HL-60/S4 treated with retinoic acid at 250 ng/mL for 4 days and 3 days (cell line): ENCODE data around the gene CMTM2.
"Not testable (repeated sequence)": the region's sequence is repeated elsewhere in the genome, so short reads cannot be mapped to it uniquely, and the experiment has no call there.

ENCODE experiments used
- in situ Hi-C: fragments of 300-500 bp; cut with MboI; formaldehyde crosslinking; loops from 2 replicates; pipeline ENCODE4 v1.7.0; 2022; ENCODE audit warnings: low sequenced_read_pairs

CMTM2 gene

DNA sequence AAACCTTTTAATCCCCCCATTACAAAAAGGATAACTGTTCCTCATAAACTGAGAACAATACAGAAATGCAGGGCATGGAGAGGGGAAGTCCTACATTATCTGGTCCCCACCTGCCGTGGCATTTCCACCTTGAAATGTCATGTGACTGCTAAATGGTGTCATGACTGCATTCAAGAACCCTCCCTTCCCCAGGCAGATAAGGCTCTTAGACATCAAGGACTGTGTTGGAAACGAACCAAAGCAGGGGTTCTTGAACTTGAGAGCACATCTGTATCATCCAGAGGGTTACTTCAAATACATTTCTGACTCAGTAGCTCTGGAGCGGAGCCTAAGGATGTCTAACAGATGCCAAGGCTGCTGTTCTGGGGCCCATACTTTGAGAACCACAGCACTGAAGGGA, 43.6 kb downstream of the CMTM2 start:
- in situ Hi-C loops = no loop called here

DNA sequence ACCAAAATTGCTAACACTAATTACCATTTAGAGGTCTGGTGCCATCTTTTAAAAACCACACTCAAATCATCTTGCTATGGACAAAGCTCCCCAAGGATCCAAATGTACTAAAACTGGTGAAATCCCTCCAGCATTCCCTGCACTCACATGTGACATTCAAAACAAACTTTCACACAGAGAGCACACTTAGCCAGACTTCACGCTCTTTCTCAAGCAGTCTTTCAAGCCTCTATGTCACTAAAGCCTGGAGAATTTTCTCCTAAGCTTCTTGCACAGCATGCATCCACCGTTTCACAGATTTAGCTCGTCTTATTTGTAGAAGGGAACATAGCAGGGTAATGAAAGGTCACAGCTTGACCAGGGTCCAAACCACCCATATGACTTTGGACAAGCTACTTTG, 44.5 kb downstream of the CMTM2 start:
- in situ Hi-C loops = no loop called here

DNA sequence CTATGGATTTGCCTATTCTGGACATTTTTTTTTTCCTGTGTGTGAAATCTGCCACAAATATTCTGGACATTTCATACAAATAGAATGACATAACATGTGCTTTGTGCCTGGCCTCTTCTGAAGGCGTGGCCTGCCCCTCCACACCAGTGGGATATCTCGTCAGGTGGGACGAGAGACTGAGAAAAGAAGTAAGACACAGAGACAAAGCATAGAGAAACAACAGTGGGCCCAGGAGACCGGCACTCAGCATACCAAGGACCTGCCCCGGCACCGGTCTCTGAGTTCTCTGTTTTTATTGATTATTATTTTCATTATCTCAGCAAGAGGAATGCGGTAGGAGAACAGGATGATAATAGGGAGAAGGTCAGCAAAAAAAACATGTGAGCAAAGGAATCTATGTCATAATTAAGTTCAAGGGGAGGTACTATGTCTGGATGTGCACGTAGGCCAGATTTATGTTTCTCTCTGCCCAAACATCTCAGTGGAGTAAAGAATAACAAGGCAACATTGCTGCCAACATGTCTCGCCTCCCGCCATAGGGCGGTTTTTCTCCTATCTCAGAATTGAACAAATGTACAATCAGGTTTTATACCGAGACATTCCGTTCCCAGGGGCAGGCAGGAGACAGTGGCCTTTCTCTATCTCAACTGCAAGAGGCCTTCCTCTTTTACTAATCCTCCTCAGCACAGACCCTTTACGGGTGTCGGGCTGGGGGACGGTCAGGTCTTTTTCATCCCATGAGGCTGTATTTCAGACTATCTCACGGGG, 48.5 kb downstream of the CMTM2 start:
- in situ Hi-C loops = not testable (repeated sequence)

DNA sequence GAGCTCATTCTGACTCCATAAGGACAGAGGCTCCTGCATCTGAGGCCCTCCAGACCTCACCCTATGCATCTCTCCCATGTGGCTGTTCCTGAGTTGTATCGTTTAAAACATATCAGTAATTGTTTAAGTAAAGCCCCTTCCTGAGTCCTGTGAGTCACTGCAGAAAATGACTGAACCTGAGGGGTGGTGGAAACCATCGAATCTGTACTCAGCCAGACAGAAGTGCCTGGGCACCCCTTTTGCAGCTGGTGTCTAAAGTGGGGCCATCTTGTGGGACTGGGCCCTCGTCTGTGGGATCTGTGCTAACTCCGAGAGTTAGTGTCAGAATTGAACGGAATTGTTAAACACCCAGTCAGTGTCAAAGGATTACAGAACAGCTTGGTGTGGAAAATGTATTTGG, 50.6 kb downstream of the CMTM2 start:
- in situ Hi-C loops = no loop called here

DNA sequence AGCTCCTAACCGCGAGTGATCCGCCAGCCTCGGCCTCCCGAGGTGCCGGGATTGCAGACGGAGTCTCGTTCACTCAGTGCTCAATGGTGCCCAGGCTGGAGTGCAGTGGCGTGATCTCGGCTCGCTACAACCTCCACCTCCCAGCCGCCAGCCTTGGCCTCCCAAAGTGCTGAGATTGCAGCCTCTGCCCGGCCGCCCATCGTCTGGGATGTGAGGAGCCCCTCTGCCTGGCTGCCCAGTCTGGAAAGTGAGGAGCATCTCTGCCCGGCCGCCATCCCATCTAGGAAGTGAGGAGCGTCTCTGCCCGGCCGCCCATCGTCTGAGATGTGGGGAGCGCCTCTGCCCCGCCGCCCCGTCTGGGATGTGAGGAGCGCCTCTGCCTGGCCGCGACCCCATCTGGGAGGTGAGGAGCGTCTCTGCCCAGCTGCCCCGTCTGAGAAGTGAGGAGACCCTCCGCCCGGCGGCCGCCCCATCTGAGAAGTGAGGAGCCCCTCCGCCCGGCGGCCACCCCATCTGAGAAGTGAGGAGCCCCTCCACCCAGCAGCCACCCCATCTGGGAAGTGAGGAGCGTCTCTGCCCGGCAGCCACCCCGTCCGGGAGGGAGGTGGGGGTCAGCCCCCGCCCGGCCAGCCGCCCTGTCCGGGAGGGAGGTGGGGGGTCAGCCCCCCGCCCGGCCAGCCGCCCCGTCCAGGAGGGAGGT, 51.4 kb downstream of the CMTM2 start:
- in situ Hi-C loops = not testable (repeated sequence)

DNA sequence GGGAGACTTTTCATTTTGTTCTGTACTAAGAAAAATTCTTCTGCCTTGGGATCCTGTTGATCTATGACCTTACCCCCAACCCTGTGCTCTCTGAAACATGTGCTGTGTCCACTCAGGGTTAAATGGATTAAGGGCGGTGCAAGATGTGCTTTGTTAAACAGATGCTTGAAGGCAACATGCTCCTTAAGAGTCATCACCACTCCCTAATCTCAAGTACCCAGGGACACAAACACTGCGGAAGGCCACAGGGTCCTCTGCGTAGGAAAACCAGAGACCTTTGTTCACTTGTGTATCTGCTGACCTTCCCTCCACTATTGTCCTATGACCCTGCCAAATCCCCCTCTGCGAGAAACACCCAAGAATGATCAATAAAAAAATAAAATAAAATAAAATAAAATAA, 52.3 kb downstream of the CMTM2 start:
- in situ Hi-C loops = not testable (repeated sequence)

DNA sequence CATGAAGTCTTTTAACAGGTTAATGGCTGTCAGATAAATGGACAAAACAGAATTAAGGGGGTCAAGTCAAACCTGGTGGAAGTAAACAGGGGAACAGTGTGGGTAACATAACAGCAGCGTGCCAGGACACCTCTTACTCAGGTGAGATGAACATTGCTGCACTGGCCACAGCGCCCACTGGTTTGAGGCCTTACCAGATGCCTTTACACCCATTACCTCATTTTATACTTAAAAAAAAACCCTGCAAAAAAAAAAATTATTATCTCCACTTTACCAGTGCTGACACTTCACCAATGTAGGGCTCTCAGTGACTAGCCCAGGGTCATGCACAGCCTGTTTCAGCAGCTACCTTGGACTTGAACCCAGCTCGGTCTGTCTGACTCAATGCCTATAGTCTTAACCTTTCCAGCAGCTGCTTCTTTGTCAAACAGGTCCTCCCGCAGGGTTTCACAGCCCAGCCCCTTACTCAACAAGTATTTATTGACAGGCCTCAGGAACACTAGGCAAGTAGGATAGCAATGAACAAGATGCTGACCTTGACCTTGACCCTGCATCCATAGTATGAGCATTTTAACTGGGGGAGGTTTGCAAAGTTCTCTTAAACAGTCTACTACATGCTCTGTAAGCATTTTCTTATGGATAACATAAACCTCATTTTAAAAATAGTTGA, 55.4 kb downstream of the CMTM2 start:
- in situ Hi-C loops = no loop called here

DNA sequence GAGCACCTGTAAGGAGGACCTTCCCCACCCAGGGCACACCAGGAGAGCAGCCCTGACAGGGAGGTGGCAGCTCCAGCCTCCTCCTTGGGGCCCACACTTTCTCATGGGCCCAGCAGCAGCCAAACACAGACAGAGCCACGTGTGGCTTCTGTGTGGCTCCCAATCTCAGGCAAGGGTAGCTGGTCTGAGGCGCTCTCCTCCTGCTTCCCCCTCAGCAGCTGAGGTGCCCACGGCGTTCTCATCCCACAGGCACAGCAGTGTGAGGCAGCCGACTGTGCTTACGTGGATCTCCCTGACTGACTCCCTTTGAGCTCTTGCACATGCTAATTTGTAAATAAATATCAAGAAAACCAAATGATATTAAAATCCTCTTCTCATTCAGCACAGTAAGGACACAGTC, 56.1 kb downstream of the CMTM2 start:
- in situ Hi-C loops = no loop called here

DNA sequence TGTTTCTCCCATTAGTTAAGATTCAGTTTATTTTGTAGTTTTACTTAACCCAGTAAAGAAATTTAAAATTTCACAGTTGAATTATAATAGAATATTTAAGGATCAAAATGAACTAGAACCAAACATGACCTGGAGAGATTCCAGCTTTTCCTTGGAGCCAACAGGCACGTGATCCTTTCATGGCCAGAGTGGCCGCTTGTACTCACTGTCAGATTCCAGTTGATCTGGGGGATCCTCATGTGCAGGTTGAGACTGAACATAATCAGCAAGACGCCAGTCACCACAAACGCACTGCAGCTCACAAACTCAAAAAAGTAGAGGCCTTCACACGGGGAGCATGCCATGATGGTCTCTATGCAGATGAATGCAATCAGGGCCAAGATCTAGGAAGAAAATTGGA, 56.9 kb downstream of the CMTM2 start:
- in situ Hi-C loops = no loop called here

DNA sequence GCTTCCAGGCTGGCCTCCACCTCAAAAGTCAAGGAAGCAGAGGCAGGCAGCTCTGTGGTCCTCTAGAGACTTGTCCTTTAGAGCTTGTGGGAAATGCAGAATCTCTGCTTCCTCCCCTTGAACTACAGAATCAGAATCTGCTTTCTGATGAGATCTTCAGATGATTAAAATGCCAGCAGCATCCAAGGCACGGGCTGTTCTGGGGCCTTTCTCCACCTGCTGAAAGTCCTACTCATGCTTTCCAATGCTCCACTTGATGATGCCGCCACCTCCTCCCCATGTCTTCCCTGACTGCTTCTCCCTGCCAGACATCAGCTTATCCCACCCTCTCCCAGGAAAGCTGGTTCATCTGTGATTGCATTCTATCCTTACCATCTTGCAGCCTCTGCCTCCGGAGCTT, 58.5 kb downstream of the CMTM2 start:
- in situ Hi-C loops = no loop called here
